NCI-H1105 (cell line): ENCODE measurements around the gene KNL1.
"Not testable (repeated sequence)": the region's sequence is repeated elsewhere in the genome, so short reads cannot be mapped to it uniquely, and the experiment has no call there.

Source experiments
- DNase-seq: peaks from one replicate; lab custom pipeline; 2025; lab: John Stamatoyannopoulos, UW

Gene KNL1

GRCh38 chr15:40581796-40582195 lies 12.3 kb upstream of the KNL1 start:
- not testable (repeated sequence) for DNase-seq

GRCh38 chr15:40582726-40583246 lies 11.3 kb upstream of the KNL1 start:
- DNase-seq: no peak

GRCh38 chr15:40584191-40584590 lies 9.9 kb upstream of the KNL1 start:
- DNase-seq: no peak

GRCh38 chr15:40590667-40591050 lies 3.4 kb upstream of the KNL1 start:
- no peak for DNase-seq

- no peak for DNase-seq
These were observed 2.7 kb upstream of the KNL1 start for GRCh38 chr15:40591389-40591788.

- DNase-seq: no peak
These were observed 884 bp upstream of the KNL1 start for GRCh38 chr15:40593165-40593564.

- peak; percentile 45 for DNase-seq
These were observed 384 bp downstream of the KNL1 start for GRCh38 chr15:40594429-40594836.

- DNase-seq: no peak
These were observed 1.2 kb downstream of the KNL1 start for GRCh38 chr15:40595219-40595618.

- DNase-seq: peak; percentile 29
These were observed 1.7 kb downstream of the KNL1 start for GRCh38 chr15:40595773-40596172.

- DNase-seq: no peak
These were observed 3.0 kb downstream of the KNL1 start for GRCh38 chr15:40597024-40597423.

GRCh38 chr15:40598126-40598525 lies 4.1 kb downstream of the KNL1 start:
- no peak for DNase-seq

- DNase-seq: no peak
These were observed 4.6 kb downstream of the KNL1 start for GRCh38 chr15:40598672-40599071.

GRCh38 chr15:40600956-40601355 lies 6.9 kb downstream of the KNL1 start:
- DNase-seq: no peak

GRCh38 chr15:40603935-40604334 lies 9.9 kb downstream of the KNL1 start:
- DNase-seq: no peak

- no peak for DNase-seq
These were observed 19.0 kb downstream of the KNL1 start for GRCh38 chr15:40613080-40613479.

- DNase-seq: no peak
These were observed 24.0 kb downstream of the KNL1 start for GRCh38 chr15:40618023-40618422.

- no peak for DNase-seq
These were observed 24.9 kb downstream of the KNL1 start for GRCh38 chr15:40618906-40619305.

GRCh38 chr15:40623361-40623760 lies 29.3 kb downstream of the KNL1 start:
- DNase-seq: no peak

GRCh38 chr15:40630313-40630712 lies 36.3 kb downstream of the KNL1 start:
- DNase-seq: no peak

- no peak for DNase-seq
These were observed 39.1 kb downstream of the KNL1 start for GRCh38 chr15:40633178-40633577.

GRCh38 chr15:40637221-40637745 lies 43.2 kb downstream of the KNL1 start:
- no peak for DNase-seq

- no peak for DNase-seq
These were observed 45.6 kb downstream of the KNL1 start for GRCh38 chr15:40639677-40640076.

GRCh38 chr15:40647523-40647922 lies 53.5 kb downstream of the KNL1 start:
- no peak for DNase-seq

GRCh38 chr15:40650479-40650878 lies 56.4 kb downstream of the KNL1 start:
- no peak for DNase-seq

GRCh38 chr15:40660686-40661085 lies 66.6 kb downstream of the KNL1 start:
- no peak for DNase-seq
